Stomach (tissue), 9 donors: ENCODE data around the gene HBE1. TPM values are rescaled to one million over a fixed set of nuclear protein-coding genes. Genes with fewer than 3 reads are reported as not detected.

ENCODE experiments used
- DNase-seq, 2 donors: peaks; one replicate each; pipeline versions ENCODE4 v3.0.0 to v3.0.0-alpha.2; 2013 to 2019
- H3K27ac ChIP-seq, 5 donors: fragments of 200-600 bp in 4 of 5; sonication (generic) in 4 of 5; one replicate each; pipeline ENCODE4 v1.5.1; 2013 to 2019; ENCODE audit warnings: mild to moderate bottlenecking in 1 of 5, moderate library complexity in 1 of 5
- H3K27me3 ChIP-seq, 3 donors: fragments of 200-600 bp; sonication (generic); one replicate each; pipeline ENCODE4 v1.5.1; 2017 to 2019; ENCODE audit warnings: mixed run types in 1 of 3
- H3K36me3 ChIP-seq, 4 donors: fragments of 200-600 bp; sonication (generic); 1 replicate in 3 of 4; 2 replicates in 1 of 4; pipeline ENCODE4 v1.5.1; 2016 to 2019
- H3K4me1 ChIP-seq, 4 donors: fragments of 200-600 bp; sonication (generic); one replicate each; pipeline ENCODE4 v1.5.1; 2016 to 2019
- H3K4me3 ChIP-seq, 4 donors: fragments of 200-600 bp; sonication (generic) in 3 of 4; one replicate each; pipeline ENCODE4 v1.5.1; 2016 to 2019; ENCODE audit warnings: mild to moderate bottlenecking in 1 of 4
- H3K9me3 ChIP-seq, 4 donors: fragments of 200-600 bp; sonication (generic); one replicate each; pipeline ENCODE4 v1.5.1; 2016 to 2019
- CTCF ChIP-seq, 7 experiments: fragments of 450-650 bp in 4 of 7; fragments of 200-600 bp in 3 of 7; sonication (generic) in 3 of 7; IDR thresholded peaks; one replicate each; pipeline ENCODE4 v1.5.1; 2016 to 2019; ENCODE audit warnings: antibody characterized with exemption in 7 of 7, control low read depth in 2 of 7, mild to moderate bottlenecking in 1 of 7
- EP300 ChIP-seq: sonication (generic); formaldehyde crosslinking; IDR thresholded peaks from one replicate; pipeline ENCODE4 v1.6.1; 2017; ENCODE audit warnings: antibody characterized with exemption
- POLR2A ChIP-seq, 4 donors: fragments of 450-650 bp; IDR thresholded peaks; one replicate each; pipeline ENCODE4 v1.6.1; 2016; ENCODE audit warnings: antibody characterized with exemption in 4 of 4, control low read depth in 2 of 4, mild to moderate bottlenecking in 1 of 4, moderate library complexity in 1 of 4
- POLR2AphosphoS5 ChIP-seq, 3 donors: sonication (generic); formaldehyde crosslinking; IDR thresholded peaks; one replicate each; pipeline ENCODE4 v1.6.1; 2016; ENCODE audit warnings: antibody characterized with exemption in 3 of 3
- whole genome bisulfite sequencing, 5 donors: extraction: QIAGEN DNeasy Blood & Tissue Kit in 3 of 5; methylation state at CpG; one replicate each; pipeline versions ENCODE4 v1.1.5 to v1.1.7; 2013 to 2018; 5-methylcytosine and 5-hydroxymethylcytosine counted together
- intact Hi-C: fragments of 100-400 bp; cut with DNase I; formaldehyde crosslinking; loops from one replicate; pipeline ENCODE4 v1.15.1; 2023; ENCODE audit warnings: low total_unique reads
- polyA plus RNA-seq, 3 donors: library from polyadenylated mRNA; stranded (reverse); fragments of 200-250 nt; gene quantifications; one replicate each; pipeline ENCODE4 v1.2.3, GENCODE V29; 2013
- total RNA-seq, 5 donors: library from RNA; depleted of rRNA; stranded (reverse); fragments of >200 nt; gene quantifications; one replicate each; pipeline versions ENCODE4 v1.1.0 to v1.2.3, GENCODE V29; 2014 to 2016
- donor health status: healthy with polysubstance abuse.
- donor health status: Bipolar disorder and iron deficiency.
- donor health status: healthy.

HBE1 gene
- total and polyA plus RNA-seq, 8 donors, result 1.3 TPM; not detected in 7

DNA sequence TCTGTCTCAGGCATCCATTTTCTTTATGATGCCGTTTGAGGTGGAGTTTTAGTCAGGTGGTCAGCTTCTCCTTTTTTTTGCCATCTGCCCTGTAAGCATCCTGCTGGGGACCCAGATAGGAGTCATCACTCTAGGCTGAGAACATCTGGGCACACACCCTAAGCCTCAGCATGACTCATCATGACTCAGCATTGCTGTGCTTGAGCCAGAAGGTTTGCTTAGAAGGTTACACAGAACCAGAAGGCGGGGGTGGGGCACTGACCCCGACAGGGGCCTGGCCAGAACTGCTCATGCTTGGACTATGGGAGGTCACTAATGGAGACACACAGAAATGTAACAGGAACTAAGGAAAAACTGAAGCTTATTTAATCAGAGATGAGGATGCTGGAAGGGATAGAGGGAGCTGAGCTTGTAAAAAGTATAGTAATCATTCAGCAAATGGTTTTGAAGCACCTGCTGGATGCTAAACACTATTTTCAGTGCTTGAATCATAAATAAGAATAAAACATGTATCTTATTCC, 10.9 kb upstream of the HBE1 start:
- no peaks in the 10 kb centered on the region for H3K9me3 ChIP-seq
- H3K36me3 ChIP-seq, result no peaks in the 10 kb centered on the region
- H3K4me3 ChIP-seq, result no peak overlapping the region
- intact Hi-C loops, result no loop called here
- no peaks in the 10 kb centered on the region for H3K4me1 ChIP-seq
- no peaks in the 10 kb centered on the region for H3K27me3 ChIP-seq
- 38 to 51% (median 48%) methylated on average over 3 of the region's 3 CpGs for WGBS, 5 donors
- TF ChIP-seq POLR2AphosphoS5 (IDR thresholded peaks at IDR 0.05) (peak in 1 of 3 donors; percentile 54), CTCF (IDR thresholded peaks at IDR 0.05) (no peak), EP300 (no peak), POLR2A (IDR thresholded peaks at IDR 0.05) (no peak)
- no peak overlapping the region for H3K27ac ChIP-seq
- peak; percentile 45 to 65 for DNase-seq

- Histone ChIP-seq H3K27ac (no peak overlapping the region), H3K4me1 (no peaks in the 10 kb centered on the region), H3K27me3 (no peaks in the 10 kb centered on the region), H3K36me3 (no peaks in the 10 kb centered on the region), H3K4me3 (no peak overlapping the region), H3K9me3 (no peaks in the 10 kb centered on the region)
- 70 to 80% (median 74%) methylated on average over 4 of the region's 4 CpGs for WGBS, 5 donors
- DNase-seq, result no peak
- intact Hi-C loops, result no loop called here
- no peak for TF ChIP-seq POLR2A (IDR thresholded peaks at IDR 0.05)
- TF ChIP-seq EP300, result no peak
- TF ChIP-seq POLR2AphosphoS5 (IDR thresholded peaks at IDR 0.05), result no peak
- TF ChIP-seq CTCF (IDR thresholded peaks at IDR 0.05), result no peak
Measured at GRCh38 chr11:5279471-5280090, 9.8 kb upstream of the HBE1 start.

DNA sequence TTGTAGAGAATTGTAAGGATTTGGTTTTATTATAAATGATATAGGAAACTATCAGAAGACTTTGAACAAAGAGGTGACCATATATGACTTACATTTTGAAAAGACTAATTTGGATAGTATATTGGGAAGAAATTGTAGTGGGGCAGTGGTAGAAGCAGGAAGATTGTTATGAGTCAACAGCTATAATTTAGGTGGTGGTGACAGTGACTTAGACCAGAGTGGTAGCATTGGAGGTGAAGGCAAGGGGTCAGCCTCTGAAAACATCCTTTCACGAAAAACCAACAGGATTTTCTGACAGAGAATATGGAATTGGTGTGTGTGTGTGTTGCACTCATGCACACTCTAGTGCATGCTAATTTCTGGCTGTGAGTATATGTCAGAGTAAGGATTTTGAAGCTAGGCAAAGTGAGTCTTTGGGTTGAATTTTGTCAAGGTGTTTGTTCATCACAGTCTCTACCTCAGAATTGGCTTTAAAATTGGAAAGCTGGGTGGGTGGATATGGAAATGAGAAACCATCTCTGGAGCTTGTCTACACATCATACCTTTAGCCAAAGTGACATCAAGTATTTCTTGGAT, 8.2 kb upstream of the HBE1 start:
- DNase-seq, result no peak
- H3K27me3 ChIP-seq, result no peaks in the 10 kb centered on the region
- WGBS, 5 donors, result 51 to 82% (median 75%) methylated on average over 1 of the region's 1 CpG
- H3K27ac ChIP-seq, result no peak overlapping the region
- H3K36me3 ChIP-seq, result no peaks in the 10 kb centered on the region
- no peak for TF ChIP-seq CTCF (IDR thresholded peaks at IDR 0.05)
- TF ChIP-seq POLR2AphosphoS5 (IDR thresholded peaks at IDR 0.05), result no peak
- TF ChIP-seq EP300, result no peak
- TF ChIP-seq POLR2A (IDR thresholded peaks at IDR 0.05), result no peak
- H3K9me3 ChIP-seq, result no peaks in the 10 kb centered on the region
- H3K4me1 ChIP-seq, result no peaks in the 10 kb centered on the region
- intact Hi-C loops, result no loop called here
- no peak overlapping the region for H3K4me3 ChIP-seq

GRCh38 chr11:5276697-5277096, 7.0 kb upstream of the HBE1 start:
- no peak overlapping the region for H3K4me3 ChIP-seq
- no peak for DNase-seq
- WGBS, 5 donors, result 78 to 85% (median 80%) methylated on average over 2 of the region's 2 CpGs
- no peaks in the 10 kb centered on the region for H3K27me3 ChIP-seq
- intact Hi-C loops, result no loop called here
- no peak overlapping the region for H3K27ac ChIP-seq
- TF ChIP-seq POLR2AphosphoS5 (IDR thresholded peaks at IDR 0.05), result no peak
- TF ChIP-seq CTCF (IDR thresholded peaks at IDR 0.05), result no peak
- TF ChIP-seq EP300, result no peak
- no peak for TF ChIP-seq POLR2A (IDR thresholded peaks at IDR 0.05)
- no peaks in the 10 kb centered on the region for H3K9me3 ChIP-seq
- H3K36me3 ChIP-seq, result no peaks in the 10 kb centered on the region
- H3K4me1 ChIP-seq, result no peaks in the 10 kb centered on the region
